Measurements from ENCODE around the gene GRIA4. TPM values are rescaled to one million over a fixed set of nuclear protein-coding genes. Genes with fewer than 3 reads are reported as not detected.

The GRIA4 gene
- total and polyA plus RNA-seq, 11 donors = 0.45 TPM; not detected in 10

DNA sequence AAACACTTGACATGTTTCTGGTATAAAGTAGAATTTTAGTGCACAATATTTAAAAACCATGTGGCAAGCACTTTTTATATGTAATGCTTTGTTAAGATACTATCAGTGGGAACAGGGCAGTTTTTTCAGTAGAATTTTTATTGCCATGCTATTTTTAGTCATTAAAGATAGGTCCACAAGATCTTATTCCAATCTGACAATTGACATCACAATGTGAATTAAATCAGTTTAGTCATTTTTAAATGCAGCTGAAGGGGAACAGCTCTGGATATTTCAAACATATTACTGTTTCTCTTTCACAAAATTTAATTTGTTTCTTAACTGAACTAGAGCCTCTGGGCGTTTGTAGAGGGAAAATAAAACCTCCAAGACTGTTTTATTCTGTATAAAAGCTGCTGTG lies 218.0 kb downstream of the GRIA4 start:
- Histone ChIP-seq H3K4me1 (no peaks in the 10 kb centered on the region), H3K4me3 (no peak overlapping the region), H3K27me3 (peaks cover 0 to 2% (median 0%) of the 10 kb centered on the region in 9 donors), H3K9me3 (no peaks in the 10 kb centered on the region), H3K27ac (no peak overlapping the region), H3K36me3 (no peaks in the 10 kb centered on the region)
- no peak for ATAC-seq
- WGBS, 4 donors = 0 to 37% (median 26%) methylated on average over 1 of the region's 1 CpG
- no peak for TF ChIP-seq POLR2A (IDR thresholded peaks at IDR 0.05)
- TF ChIP-seq CTCF (IDR thresholded peaks at IDR 0.05) = no peak
- DNase-seq = no peak
- intact Hi-C loops (cut with DNase I) = no loop called here

- Histone ChIP-seq H3K36me3 (no peaks in the 10 kb centered on the region), H3K27ac (no peak overlapping the region), H3K4me3 (no peak overlapping the region), H3K4me1 (no peaks in the 10 kb centered on the region), H3K9me3 (no peaks in the 10 kb centered on the region), H3K27me3 (peaks cover 0 to 2% (median 0%) of the 10 kb centered on the region in 9 donors)
- no peak for TF ChIP-seq POLR2A (IDR thresholded peaks at IDR 0.05)
- TF ChIP-seq CTCF (IDR thresholded peaks at IDR 0.05) = no peak
- intact Hi-C loops (cut with DNase I) = no loop called here
- no peak for DNase-seq
- no peak for ATAC-seq
- WGBS, 4 donors = 85 to 95% (median 92%) methylated on average over 1 of the region's 1 CpG
Observed at GRCh38 chr11:105829084-105829483, 219.2 kb downstream of the GRIA4 start.

- DNase-seq = no peak
- Histone ChIP-seq H3K4me1 (no peaks in the 10 kb centered on the region), H3K4me3 (no peak overlapping the region), H3K27me3 (peaks cover 0 to 2% (median 0%) of the 10 kb centered on the region in 9 donors), H3K9me3 (no peaks in the 10 kb centered on the region), H3K36me3 (no peaks in the 10 kb centered on the region), H3K27ac (no peak overlapping the region)
- intact Hi-C loops (cut with DNase I) = no loop called here
- no peak for TF ChIP-seq POLR2A (IDR thresholded peaks at IDR 0.05)
- no peak for TF ChIP-seq CTCF (IDR thresholded peaks at IDR 0.05)
- WGBS, 4 donors = 61 to 74% (median 67%) methylated on average over 1 of the region's 1 CpG
- ATAC-seq = no peak
Observed at GRCh38 chr11:105834461-105834860, 224.6 kb downstream of the GRIA4 start.

DNA sequence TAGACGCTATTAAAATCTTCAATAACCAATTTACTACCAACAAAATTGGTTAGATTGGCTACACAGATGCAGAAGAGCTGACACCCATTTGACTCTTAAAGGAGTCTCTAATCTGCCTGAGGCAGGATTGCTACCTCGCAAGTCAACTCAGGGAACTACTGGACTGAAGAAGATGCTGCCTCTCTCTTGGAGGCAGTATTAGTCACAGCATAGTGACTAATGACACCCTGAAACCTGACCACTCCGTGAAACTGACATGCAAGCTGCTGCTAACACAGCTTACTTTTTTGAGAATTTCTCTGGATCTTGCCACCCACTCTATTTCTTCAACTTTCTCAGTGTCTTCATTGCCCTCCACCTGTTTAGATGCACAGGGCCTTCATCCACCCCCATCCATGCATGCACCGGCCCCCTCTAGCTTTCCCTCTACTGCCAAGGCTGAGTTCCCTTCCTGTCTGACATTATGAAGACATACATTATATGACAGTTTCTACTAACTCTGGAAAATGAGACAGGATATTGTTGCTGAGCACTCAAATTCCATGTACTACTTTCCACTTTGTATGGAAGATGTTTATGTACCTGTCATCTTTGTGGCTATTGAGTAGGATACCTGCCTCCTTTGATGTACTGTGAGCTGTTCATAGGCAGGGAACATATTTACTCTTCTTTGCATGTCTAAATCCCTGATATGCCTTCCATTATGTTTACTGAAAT lies 229.0 kb downstream of the GRIA4 start:
- DNase-seq (no peak), ATAC-seq (no peak)
- Histone ChIP-seq H3K9me3 (no peaks in the 10 kb centered on the region), H3K27ac (no peak overlapping the region), H3K27me3 (no peaks in the 10 kb centered on the region), H3K4me3 (no peak overlapping the region), H3K4me1 (no peaks in the 10 kb centered on the region), H3K36me3 (no peaks in the 10 kb centered on the region)
- 77 to 83% (median 82%) methylated on average over 4 of the region's 4 CpGs for WGBS, 4 donors
- intact Hi-C loops (cut with DNase I) = no loop called here
- no peak for TF ChIP-seq POLR2A (IDR thresholded peaks at IDR 0.05)
- TF ChIP-seq CTCF (IDR thresholded peaks at IDR 0.05) = no peak

Measured in heart left ventricle (tissue), 16 donors.